Erythroblast (primary cell): ENCODE data around the gene HLCS.

Experiments
- GATA1 ChIP-seq: IDR thresholded peaks from 2 replicates; pipeline ENCODE4 v1.6.1; 2011; ENCODE audit warnings: low read depth, mild to moderate bottlenecking, control low read depth, low read length, moderate library complexity
- POLR2A ChIP-seq: IDR thresholded peaks from 2 replicates; pipeline ENCODE4 v1.6.1; 2011; ENCODE audit warnings: mild to moderate bottlenecking, low read length

DNA sequence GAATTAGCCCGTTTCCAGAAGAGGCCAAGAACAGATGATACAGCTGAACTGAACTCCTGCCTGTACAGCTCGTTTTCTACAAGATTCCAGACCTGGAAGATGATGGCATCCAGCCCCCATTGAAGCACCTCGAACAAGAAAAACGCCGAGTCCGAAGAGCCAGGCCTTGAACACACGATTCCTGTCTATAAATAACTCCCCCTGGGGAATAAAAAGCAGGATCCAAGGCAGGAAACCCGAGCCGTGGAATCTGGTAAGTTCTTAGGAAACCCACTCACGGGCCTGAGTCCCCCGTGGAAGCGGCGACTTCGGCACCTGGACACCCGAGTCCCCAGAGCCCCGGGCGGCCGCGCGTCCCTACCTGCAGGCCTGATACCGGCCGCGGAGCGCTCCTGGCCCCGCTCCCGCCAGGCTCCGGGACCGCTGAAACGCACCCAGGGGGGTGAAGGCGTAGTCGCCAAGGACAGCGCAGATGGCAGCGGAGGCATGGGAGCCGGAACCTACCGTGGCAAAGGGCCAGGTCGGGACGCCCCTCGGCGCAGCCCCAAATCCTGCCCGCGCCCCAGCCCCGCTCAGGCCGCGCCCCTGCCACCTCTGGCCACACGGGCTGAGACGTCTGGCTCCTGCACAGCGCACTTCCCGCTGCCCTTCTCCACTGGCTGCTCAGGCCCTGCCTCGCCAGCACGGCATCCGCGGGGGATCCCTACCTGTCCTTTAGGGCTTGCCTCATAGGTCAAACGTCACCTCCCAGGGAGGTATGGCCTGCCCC lies 14.0 kb upstream of the HLCS start:
- no peak for TF ChIP-seq POLR2A
- TF ChIP-seq GATA1 = no peak
